ENCODE measurements around the gene PMM1. TPM values are rescaled to one million over a fixed set of nuclear protein-coding genes. Genes with fewer than 3 reads are reported as not detected.
"Not testable (repeated sequence)": the region's sequence is repeated elsewhere in the genome, so short reads cannot be mapped to it uniquely, and the experiment has no call there.

Gene PMM1
- total RNA-seq (2021), result 26.8 and 30.5 TPM in 2 replicates
- Bru-seq, nascent RNA, result percentile 54 among the genes with signal in this experiment
- BruChase-seq, experiment 1, labeled RNA remaining after a 2-hour chase, result percentile 62 among the genes with signal in this experiment
- percentile 73 among the genes with signal in this experiment for BruChase-seq, experiment 2, labeled RNA remaining after a 6-hour chase
- long read RNA-seq, transcript PMM1-201 (8 exons, 1,298 nt), result major isoform, 36 of 51 reads
- long read RNA-seq, partial matches to known transcripts, result 1 of 51 reads
- long read RNA-seq, other reads (novel, unspliced or antisense), result 12 of 51 reads

GRCh38 chr22:41589391-41590241 lies at the start of gene PMM1:
TSS of gene PMM1 (minus strand) at chr22:41589840. CDS start at chr22:41589805, 35 bp downstream.
- H3K4me3 ChIP-seq (ENCODE audit: low read depth, low read length, poor library complexity, severe bottlenecking), result peak within 1 kb of the TSS; percentile 95
- DNase-seq (ENCODE audit: low spot score), result peak; percentile 100
- intact Hi-C loops (cut with micrococcal nuclease; ENCODE audit: unreplicated experiment), result no loop called here
- no peaks in the 10 kb centered on the region for H3K9me3 ChIP-seq (ENCODE audit: low read depth, low read length, poor library complexity, severe bottlenecking)
- H3K4me1 ChIP-seq (ENCODE audit: insufficient read depth, low read length, poor library complexity, severe bottlenecking), result peaks cover 3% of the 10 kb centered on the region
- ChIA-PET CTCF (interaction anchor here (0.6 to 1.1 kb wide), 8 partner anchors 29 to 855 kb away, joined by 3 to 10 read pairs (median 5); partner anchors contain the start of genes CSDC2, POLR3H and TEF), POLR2A (ENCODE audit: low non-redundant PET) (interaction anchor here (0.5 to 1.3 kb wide), 6 partner anchors 8 to 318 kb away, joined by 3 to 6 read pairs (median 4); partner anchors contain the start of genes TEF, TOB2 and XRCC6)
- H3K27me3 ChIP-seq (replicated peaks; ENCODE audit: insufficient read depth, low read depth, low read length, poor library complexity), result no peaks in the 10 kb centered on the region
- no TSS peak for BruUV-seq (replicated peaks)
- TF ChIP-seq CTCF (conservative IDR thresholded peaks at IDR 0.05; ENCODE audit: low read depth, low read length), result no peak
- H3K36me3 ChIP-seq (ENCODE audit: insufficient read depth, low read length, poor library complexity, severe bottlenecking), result no peaks in the 10 kb centered on the region
- H3K27ac ChIP-seq (ENCODE audit: low read depth, low read length, poor library complexity, severe bottlenecking), result peak within 1 kb of the TSS; percentile 83

DNA sequence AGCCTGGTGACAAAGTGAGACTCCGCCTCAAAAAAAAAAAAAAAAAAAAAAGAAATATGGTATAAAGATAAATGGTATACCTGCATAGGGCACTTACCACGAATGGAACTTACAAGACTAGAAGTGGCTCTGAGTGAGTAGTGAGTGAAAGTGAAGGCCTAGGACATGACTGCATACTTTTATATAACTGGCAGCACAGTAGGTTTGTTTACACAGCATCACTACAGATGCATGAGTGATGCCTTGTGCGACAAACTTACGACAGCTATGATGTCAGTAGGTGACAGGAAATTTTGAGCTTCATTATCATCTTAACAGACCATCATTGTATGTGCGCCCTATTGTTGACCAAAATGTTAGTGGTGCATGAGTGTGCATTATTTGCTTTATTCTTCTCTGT lies 49.1 kb upstream of the PMM1 start:
- CTCF ChIA-PET, result interaction anchor here (0.7 kb wide), 1 partner anchor 49 kb away, joined by 5 read pairs; the partner anchor contains the start of gene PMM1
- Histone ChIP-seq H3K4me3 (ENCODE audit: low read depth, low read length, poor library complexity, severe bottlenecking) (no peak overlapping the region), H3K4me1 (ENCODE audit: insufficient read depth, low read length, poor library complexity, severe bottlenecking) (no peaks in the 10 kb centered on the region), H3K27me3 (replicated peaks; ENCODE audit: insufficient read depth, low read depth, low read length, poor library complexity) (no peaks in the 10 kb centered on the region), H3K27ac (ENCODE audit: low read depth, low read length, poor library complexity, severe bottlenecking) (no peak overlapping the region), H3K36me3 (ENCODE audit: insufficient read depth, low read length, poor library complexity, severe bottlenecking) (peaks cover 97% of the 10 kb centered on the region), H3K9me3 (ENCODE audit: low read depth, low read length, poor library complexity, severe bottlenecking) (no peaks in the 10 kb centered on the region)
- POLR2A ChIA-PET (ENCODE audit: low non-redundant PET), result no interaction called here
- no TSS peak for BruUV-seq (replicated peaks)
- no peak for TF ChIP-seq EZH2 (IDR thresholded peaks at IDR 0.05; ENCODE audit: borderline replicate concordance, low read depth, low read length, poor library complexity, severe bottlenecking)
- TF ChIP-seq CTCF (conservative IDR thresholded peaks at IDR 0.05; ENCODE audit: low read depth, low read length), result no peak
- intact Hi-C loops (cut with micrococcal nuclease; ENCODE audit: unreplicated experiment), result no loop called here
- no peak for DNase-seq (ENCODE audit: low spot score)

GRCh38 chr22:41638124-41638523 lies 48.5 kb upstream of the PMM1 start:
- no peak for DNase-seq (ENCODE audit: low spot score)
- Histone ChIP-seq H3K36me3 (ENCODE audit: insufficient read depth, low read length, poor library complexity, severe bottlenecking) (peaks cover 98% of the 10 kb centered on the region), H3K27ac (ENCODE audit: low read depth, low read length, poor library complexity, severe bottlenecking) (no peak overlapping the region), H3K4me3 (ENCODE audit: low read depth, low read length, poor library complexity, severe bottlenecking) (no peak overlapping the region), H3K27me3 (replicated peaks; ENCODE audit: insufficient read depth, low read depth, low read length, poor library complexity) (no peaks in the 10 kb centered on the region), H3K4me1 (ENCODE audit: insufficient read depth, low read length, poor library complexity, severe bottlenecking) (no peaks in the 10 kb centered on the region), H3K9me3 (ENCODE audit: low read depth, low read length, poor library complexity, severe bottlenecking) (no peaks in the 10 kb centered on the region)
- ChIA-PET CTCF (interaction anchor here (0.7 kb wide), 1 partner anchor 49 kb away, joined by 5 read pairs; the partner anchor contains the start of gene PMM1), POLR2A (ENCODE audit: low non-redundant PET) (no interaction called here)
- intact Hi-C loops (cut with micrococcal nuclease; ENCODE audit: unreplicated experiment), result no loop called here
- BruUV-seq (replicated peaks), result no TSS peak
- TF ChIP-seq CTCF (conservative IDR thresholded peaks at IDR 0.05; ENCODE audit: low read depth, low read length), result no peak
- no peak for TF ChIP-seq EZH2 (IDR thresholded peaks at IDR 0.05; ENCODE audit: borderline replicate concordance, low read depth, low read length, poor library complexity, severe bottlenecking)

DNA sequence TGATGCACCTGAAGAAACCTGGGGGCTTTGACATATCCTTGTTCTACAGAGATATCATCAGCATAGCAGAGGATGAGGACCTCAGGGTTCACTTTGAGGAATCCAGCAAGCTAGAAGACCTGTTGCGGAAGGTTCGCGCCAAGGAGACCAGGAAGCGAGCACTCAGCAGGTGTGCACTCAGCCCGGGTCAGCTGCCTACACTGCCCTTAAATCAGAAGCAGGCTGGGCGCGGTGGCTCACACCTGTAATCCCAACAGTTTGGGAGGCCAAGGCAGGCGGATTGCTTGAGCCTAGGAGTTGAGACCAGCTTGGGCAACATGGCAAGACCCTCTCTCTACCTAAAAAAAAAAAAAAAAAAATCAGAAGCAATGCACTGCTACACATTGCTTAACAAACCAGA lies 48.0 kb upstream of the PMM1 start:
- H3K4me1 ChIP-seq (ENCODE audit: insufficient read depth, low read length, poor library complexity, severe bottlenecking); CTCF ChIA-PET; H3K9me3 ChIP-seq (ENCODE audit: low read depth, low read length, poor library complexity, severe bottlenecking); BruUV-seq (replicated peaks); intact Hi-C loops (cut with micrococcal nuclease; ENCODE audit: unreplicated experiment); H3K27me3 ChIP-seq (replicated peaks; ENCODE audit: insufficient read depth, low read depth, low read length, poor library complexity); POLR2A ChIA-PET (ENCODE audit: low non-redundant PET); DNase-seq (ENCODE audit: low spot score); H3K27ac ChIP-seq (ENCODE audit: low read depth, low read length, poor library complexity, severe bottlenecking); H3K4me3 ChIP-seq (ENCODE audit: low read depth, low read length, poor library complexity, severe bottlenecking): not testable (repeated sequence)
- peaks cover 95% of the 10 kb centered on the region for H3K36me3 ChIP-seq (ENCODE audit: insufficient read depth, low read length, poor library complexity, severe bottlenecking)
